IPS-18a (cell line): ENCODE data around the gene PSKH1.

Experiments used
- H3K27ac ChIP-seq: one replicate; pipeline ENCODE4 v1.5.1; 2013; ENCODE audit warnings: low read length
- H3K27me3 ChIP-seq: one replicate; pipeline ENCODE4 v1.6.1; 2013; ENCODE audit warnings: mild to moderate bottlenecking, low read length; ENCODE audit not compliant: control insufficient read depth, insufficient read depth
- H3K36me3 ChIP-seq: one replicate; pipeline ENCODE4 v1.6.1; 2013; ENCODE audit warnings: low read depth, low read length; ENCODE audit not compliant: control insufficient read depth
- H3K4me1 ChIP-seq: one replicate; pipeline ENCODE4 v1.6.1; 2013; ENCODE audit warnings: low read depth, low read length; ENCODE audit not compliant: control insufficient read depth
- H3K4me3 ChIP-seq: one replicate; pipeline ENCODE4 v1.5.1; 2013; ENCODE audit warnings: low read length
- H3K9ac ChIP-seq: one replicate; pipeline ENCODE4 v1.6.1; 2013; ENCODE audit warnings: mild to moderate bottlenecking, low read length, moderate library complexity
- H3K9me3 ChIP-seq: one replicate; pipeline ENCODE4 v1.6.1; 2013; ENCODE audit warnings: low read depth, low read length; ENCODE audit not compliant: control insufficient read depth

PSKH1 gene

DNA sequence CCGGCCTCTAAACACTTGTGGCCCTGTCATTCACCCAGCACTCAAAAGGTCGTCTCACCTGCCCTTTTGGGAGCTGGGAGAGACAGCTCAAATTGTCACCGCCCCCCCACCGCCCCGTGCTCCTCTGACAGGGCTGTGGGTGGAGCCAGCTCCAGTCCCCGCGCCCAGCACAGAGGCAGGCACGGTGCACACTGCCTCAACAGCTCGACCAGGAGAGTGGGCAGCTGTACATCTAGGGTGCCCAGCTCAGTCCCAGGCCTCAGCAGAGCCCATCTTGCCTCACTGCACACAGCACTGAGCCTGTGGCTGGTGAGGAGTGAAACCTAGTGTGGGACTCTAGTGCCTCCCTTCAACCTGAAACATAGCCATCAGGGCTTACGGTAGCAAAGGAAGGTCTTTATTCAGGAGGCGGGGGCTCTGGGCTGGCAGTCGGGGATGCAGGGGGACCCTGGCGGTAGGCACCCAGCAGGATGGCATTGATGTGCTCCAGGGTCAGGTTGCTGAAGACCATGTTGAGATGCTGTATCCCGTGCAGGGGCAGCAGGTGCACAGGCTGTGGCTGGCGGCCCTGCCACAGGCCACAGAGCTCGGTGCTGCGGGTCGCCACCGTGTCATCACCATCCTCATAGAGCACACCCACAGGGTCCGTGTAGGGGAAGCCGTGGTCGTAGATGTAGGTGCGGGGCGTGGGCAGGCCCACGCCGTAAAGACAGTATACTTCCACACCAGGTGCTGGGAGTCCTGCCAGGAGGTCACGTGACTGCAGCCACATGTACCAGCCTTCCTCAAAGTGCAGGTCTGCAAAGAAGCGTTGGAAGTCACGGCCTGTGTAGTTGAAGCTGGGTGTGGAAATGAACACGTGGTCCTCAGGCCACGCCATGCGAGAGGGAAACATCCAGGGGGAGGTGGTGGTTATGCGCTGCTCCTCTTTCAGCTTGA lies 46.7 kb downstream of the PSKH1 start:
- Histone ChIP-seq H3K4me1 (no peaks in the 10 kb centered on the region), H3K36me3 (peaks cover 7% of the 10 kb centered on the region), H3K9me3 (no peaks in the 10 kb centered on the region), H3K9ac (no peak overlapping the region), H3K27me3 (no peaks in the 10 kb centered on the region), H3K4me3 (no peak overlapping the region), H3K27ac (no peak overlapping the region)

DNA sequence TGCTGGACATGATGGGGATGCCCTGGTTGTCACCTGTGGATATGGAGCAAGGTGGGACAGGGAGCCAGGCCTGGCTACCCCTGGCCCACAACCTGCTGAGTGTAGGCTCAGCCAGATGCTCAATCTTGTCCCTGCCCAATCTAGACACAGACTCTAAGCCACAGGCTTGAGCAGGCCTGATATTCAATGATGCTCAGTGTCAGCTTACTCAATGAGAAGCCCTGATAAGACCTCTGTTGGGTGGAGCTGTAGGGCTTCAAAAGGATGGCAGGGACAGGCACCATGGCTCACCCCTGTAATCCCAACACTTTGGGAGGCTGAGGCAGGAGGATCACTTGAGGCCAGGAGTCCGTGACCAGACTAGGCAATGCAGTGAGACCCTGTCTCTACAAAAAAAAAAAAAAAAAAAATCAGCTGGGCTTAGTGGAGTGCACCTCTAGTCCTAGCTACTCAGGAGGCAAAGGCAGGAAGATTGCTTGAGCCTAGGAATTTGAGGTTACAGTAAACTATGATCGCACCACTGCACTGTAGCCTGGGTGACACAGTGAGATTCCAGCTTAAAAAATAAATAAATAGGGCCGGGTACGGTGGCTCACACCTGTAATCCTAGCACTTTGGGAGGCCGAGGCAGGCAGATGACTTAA lies 47.5 kb downstream of the PSKH1 start:
- H3K9me3 ChIP-seq: no peaks in the 10 kb centered on the region
- no peak overlapping the region for H3K4me3 ChIP-seq
- no peak overlapping the region for H3K9ac ChIP-seq
- no peaks in the 10 kb centered on the region for H3K27me3 ChIP-seq
- peaks cover 15% of the 10 kb centered on the region for H3K36me3 ChIP-seq
- H3K4me1 ChIP-seq: no peaks in the 10 kb centered on the region
- H3K27ac ChIP-seq: no peak overlapping the region

DNA sequence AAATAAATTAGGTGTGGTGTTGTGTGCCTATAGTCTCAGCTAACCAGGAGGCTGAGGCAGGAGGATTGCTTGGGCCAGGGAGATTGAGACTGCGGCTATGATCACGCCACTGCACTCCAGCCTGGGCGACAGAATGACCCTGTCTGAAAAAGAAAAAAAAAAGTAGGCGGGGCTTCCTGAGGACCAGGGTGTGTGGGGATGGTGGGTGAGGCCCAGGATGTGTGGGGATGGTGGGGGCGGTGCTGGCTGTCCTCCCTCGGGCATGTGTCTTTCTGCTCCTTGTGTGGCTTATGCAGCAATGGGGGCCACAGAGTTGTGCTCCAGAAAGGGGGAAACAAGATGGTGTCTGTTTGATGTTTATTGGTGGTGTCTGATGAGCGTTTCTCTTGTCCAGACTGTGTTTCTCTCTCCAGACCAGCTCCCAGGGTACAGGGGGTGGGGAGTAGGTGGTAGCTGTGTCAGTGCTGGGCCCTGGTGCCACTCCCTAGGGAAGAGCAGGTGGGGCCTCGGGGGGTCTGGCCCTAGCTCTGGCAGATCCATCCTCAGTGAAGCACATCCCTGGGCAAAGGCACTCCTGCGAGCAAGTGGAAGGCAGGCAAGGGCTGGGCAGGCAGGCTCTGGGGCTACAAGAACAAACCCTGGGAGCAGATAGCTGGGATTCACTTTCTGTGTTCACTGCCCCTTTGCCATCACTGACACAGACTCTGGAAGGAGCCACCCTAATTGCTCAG lies 48.6 kb downstream of the PSKH1 start:
- Histone ChIP-seq H3K4me3 (no peak overlapping the region), H3K27ac (no peak overlapping the region), H3K36me3 (peaks cover 23% of the 10 kb centered on the region), H3K4me1 (no peaks in the 10 kb centered on the region), H3K9ac (no peak overlapping the region), H3K27me3 (no peaks in the 10 kb centered on the region), H3K9me3 (no peaks in the 10 kb centered on the region)

DNA sequence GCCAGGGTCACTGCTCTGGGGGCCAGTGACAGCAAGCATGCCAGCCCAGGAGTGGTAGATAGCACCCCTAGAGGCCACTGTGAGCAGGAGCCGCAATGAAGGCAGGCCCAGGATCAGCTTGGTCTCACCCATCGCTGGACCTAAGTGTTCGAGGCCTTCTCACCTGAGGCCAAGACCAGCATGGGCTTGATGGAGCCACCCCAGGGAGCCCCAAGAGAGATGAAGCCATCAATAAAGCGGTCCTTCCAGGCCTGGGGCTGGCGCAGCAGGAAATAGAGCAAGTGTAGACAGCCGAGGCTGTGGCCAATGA lies 49.1 kb downstream of the PSKH1 start:
- H3K36me3 ChIP-seq: peaks cover 25% of the 10 kb centered on the region
- no peaks in the 10 kb centered on the region for H3K9me3 ChIP-seq
- H3K27ac ChIP-seq: no peak overlapping the region
- H3K9ac ChIP-seq: no peak overlapping the region
- H3K4me1 ChIP-seq: no peaks in the 10 kb centered on the region
- H3K27me3 ChIP-seq: no peaks in the 10 kb centered on the region
- no peak overlapping the region for H3K4me3 ChIP-seq

DNA sequence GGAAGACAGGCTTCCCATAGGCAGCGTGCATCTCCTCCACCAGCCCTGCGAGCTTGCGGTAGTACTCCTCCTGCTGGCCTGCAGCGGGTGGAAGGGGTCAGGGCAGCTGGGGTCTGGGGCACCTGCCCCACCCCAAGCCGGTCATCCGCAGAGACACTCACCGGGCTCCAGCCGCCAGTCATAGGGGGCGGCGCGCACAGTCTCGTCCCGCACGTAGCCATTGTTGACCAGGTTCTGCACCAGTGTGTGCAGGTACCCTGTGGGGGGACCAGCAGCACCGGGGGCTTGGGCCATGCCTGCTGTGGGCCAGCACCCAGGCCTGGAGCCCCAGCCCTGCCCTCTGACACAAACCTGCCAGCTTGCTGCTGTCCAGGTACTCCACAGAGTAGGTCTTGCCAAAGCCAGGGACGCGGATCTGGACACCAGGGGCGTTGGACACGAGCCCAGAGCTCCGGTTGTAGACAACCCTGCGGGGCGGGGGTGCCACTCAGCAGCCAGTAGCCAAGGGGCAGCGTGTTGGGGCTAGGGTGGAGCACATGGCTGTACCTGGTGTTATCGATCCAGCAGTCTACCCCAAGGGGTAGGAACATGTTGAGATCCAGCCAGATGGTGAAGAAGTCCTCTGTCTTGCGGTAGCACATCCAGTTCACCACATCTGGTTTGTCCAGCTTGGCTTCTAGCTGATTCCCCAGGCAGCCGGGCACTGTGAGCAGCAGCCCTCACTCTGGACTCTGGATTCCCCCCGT lies 49.6 kb downstream of the PSKH1 start:
- H3K4me1 ChIP-seq: no peaks in the 10 kb centered on the region
- H3K36me3 ChIP-seq: peaks cover 27% of the 10 kb centered on the region
- H3K4me3 ChIP-seq: no peak overlapping the region
- H3K9ac ChIP-seq: no peak overlapping the region
- no peak overlapping the region for H3K27ac ChIP-seq
- H3K9me3 ChIP-seq: no peaks in the 10 kb centered on the region
- H3K27me3 ChIP-seq: no peaks in the 10 kb centered on the region

DNA sequence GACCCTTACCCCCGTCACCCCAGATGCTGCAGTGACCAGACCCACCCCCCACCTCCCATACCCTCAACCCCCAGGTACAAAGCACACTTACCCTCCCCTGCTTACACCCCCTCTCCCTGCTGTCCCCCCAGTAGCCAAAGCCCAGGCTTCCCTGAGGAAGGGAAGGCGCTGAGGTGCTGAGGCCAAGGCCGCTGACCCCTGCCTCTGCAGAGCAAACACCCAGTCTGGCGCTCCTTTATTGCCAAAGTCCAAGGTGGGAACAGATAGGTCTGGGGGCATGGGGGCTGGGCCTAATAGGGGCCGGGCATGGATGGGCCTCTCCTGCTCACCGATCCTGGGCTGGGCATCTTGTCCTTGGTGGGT lies 50.2 kb downstream of the PSKH1 start:
- Histone ChIP-seq H3K4me3 (no peak overlapping the region), H3K27ac (no peak overlapping the region), H3K4me1 (no peaks in the 10 kb centered on the region), H3K9ac (no peak overlapping the region), H3K36me3 (peaks cover 29% of the 10 kb centered on the region), H3K9me3 (no peaks in the 10 kb centered on the region), H3K27me3 (no peaks in the 10 kb centered on the region)

DNA sequence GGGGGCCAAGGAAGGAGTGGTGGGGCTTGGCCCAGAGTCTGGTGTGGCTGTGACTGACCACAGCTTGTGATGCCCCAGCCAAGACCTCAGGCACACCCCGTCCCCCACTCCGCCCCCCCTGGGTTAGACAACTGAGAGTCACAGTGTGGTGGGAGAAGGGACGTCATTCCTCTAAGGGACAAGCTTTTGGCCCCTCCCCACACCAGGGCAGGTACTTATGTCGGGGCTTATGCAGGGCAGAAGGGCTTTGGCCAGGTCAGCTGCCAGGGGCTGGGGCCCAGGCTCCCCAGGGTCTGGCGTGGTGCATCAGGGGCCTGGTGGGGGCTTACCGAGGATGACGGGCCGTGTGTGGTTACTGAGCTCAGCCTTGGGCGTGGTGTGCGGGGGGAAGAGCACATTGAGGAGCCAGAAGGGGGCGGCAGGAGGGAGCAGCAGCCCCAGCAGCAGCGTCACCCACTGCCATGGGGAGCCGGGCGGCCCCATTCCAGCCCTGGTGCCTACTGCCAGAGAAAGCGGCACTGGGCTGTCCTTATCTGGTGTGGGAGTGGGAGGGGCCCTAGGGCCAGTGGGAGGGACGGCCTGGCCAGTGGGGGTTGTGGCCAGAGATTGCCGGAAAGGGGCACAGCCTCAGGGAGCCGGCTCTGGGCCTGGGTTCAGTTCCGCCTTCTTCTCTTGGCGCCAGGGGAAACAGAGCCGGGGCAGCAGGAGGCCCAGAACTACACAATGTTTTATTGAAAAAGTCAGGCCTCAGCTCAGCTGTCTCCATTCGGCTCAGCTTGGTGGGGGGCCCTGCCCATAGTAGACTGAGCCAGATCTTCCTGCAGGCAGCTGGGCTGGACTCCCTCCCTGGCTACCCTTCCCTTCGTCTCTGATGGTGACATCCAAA lies 50.8 kb downstream of the PSKH1 start, which contains the start of gene LCAT:
LCAT (minus strand) TSS at position 502 of the 886 bp plus-strand sequence; CDS start at position 483, 19 bp downstream.
- Histone ChIP-seq H3K27me3 (no peaks in the 10 kb centered on the region), H3K9me3 (no peaks in the 10 kb centered on the region), H3K9ac (no peak within 1 kb of the TSS), H3K27ac (no peak within 1 kb of the TSS), H3K4me3 (no peak within 1 kb of the TSS), H3K4me1 (no peaks in the 10 kb centered on the region), H3K36me3 (peaks cover 29% of the 10 kb centered on the region)

DNA sequence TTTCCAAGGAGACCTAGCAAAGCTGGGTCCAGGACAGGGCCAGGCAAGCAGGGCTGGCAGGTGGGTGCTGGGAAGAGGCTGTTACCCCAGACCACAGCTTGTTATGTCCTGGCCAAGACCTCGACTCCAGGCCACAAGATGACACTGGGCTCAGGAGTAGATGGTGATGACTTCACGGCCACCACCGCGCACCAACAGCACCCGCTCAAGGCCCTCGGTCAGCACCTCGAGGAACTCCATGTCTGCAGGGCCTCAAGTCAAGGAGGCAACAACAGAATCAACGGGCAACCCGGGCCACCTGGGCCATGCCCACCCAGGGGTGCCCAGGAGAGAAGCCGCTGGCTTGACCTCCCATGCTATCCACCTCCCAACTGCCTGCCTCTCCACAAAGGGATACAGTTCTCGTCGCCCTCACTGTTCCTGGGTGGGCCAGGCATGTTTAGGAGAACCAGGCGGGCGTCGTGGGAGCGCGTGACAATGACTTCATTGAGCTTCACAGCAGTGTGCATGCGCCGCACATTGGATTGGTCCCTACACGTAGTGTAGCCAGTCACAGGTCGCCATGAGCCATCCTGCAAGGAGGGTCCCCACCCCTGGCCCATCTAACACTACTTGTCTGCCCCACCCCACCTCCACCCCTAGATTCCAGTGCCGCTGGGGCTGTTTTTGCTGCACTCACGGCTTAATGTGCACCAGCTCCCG lies 51.8 kb downstream of the PSKH1 start:
- peaks cover 29% of the 10 kb centered on the region for H3K36me3 ChIP-seq
- H3K4me3 ChIP-seq: no peak overlapping the region
- H3K27ac ChIP-seq: no peak overlapping the region
- no peaks in the 10 kb centered on the region for H3K4me1 ChIP-seq
- no peak overlapping the region for H3K9ac ChIP-seq
- H3K9me3 ChIP-seq: no peaks in the 10 kb centered on the region
- H3K27me3 ChIP-seq: no peaks in the 10 kb centered on the region

DNA sequence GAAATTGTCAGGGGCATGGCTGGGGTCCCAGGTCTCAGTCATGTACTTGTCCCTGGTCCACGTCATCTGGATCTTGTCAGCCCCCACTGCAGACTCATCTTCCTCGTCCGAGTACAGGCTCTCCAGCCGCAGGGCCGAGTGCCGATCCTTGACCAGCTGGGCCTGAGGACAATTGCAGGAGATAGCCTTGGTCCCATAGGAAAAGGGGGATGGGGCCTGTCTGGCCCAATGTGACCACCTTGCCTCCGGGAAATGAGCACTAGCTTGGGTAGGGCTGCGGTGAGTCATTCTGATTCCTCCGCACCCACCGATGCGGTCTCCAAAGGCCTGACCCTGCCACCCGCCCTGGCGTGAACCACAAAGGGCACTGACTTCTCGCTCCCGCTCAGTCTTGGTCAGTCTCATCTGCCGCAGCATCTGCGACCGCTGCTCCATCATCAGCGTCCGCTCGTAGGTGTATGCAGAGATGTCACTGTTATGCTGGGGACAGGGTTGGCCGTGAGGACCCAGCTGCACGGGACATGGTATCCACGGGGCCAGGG lies 52.4 kb downstream of the PSKH1 start:
- no peaks in the 10 kb centered on the region for H3K4me1 ChIP-seq
- no peaks in the 10 kb centered on the region for H3K9me3 ChIP-seq
- peaks cover 35% of the 10 kb centered on the region for H3K36me3 ChIP-seq
- H3K27me3 ChIP-seq: no peaks in the 10 kb centered on the region
- no peak overlapping the region for H3K4me3 ChIP-seq
- H3K27ac ChIP-seq: no peak overlapping the region
- H3K9ac ChIP-seq: no peak overlapping the region

DNA sequence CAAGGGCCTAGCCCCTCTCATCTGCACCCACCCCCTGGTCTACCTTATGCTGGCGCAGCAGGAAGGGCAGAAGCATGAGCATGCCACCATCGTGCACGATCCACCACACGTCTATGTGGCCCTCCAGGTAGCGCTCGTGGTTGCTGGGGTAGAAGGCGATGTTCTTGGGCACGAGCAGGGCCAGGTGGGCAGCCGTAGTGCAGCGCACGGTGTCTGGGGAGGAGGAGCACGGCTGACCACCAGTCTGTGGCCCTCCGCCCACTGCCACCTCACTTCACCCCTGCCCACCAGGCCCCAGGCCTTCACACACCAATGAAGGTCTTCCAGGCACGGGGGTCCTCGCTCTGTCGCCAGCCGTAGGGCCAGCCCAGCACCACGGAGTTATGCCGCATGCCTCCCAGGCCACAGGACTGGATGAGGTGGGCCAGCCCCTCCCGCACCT lies 53.1 kb downstream of the PSKH1 start:
- Histone ChIP-seq H3K9ac (no peak overlapping the region), H3K27ac (no peak overlapping the region), H3K27me3 (no peaks in the 10 kb centered on the region), H3K9me3 (no peaks in the 10 kb centered on the region), H3K4me3 (no peak overlapping the region), H3K4me1 (no peaks in the 10 kb centered on the region), H3K36me3 (peaks cover 42% of the 10 kb centered on the region)
